DMS 273 treated with DMSO at 0.1 percent for 48 hours (cell line): ENCODE measurements around the gene KCNJ5.
A peak's percentile ranks its signal among the peaks of the same experiment; 100 is the strongest.

ENCODE experiments used
- DNase-seq: peaks from one replicate; lab custom pipeline; 2025; lab: John Stamatoyannopoulos, UW

The KCNJ5 gene

GRCh38 chr11:128957202-128957482 lies 66.0 kb downstream of the KCNJ5 start:
- no peak for DNase-seq

DNA sequence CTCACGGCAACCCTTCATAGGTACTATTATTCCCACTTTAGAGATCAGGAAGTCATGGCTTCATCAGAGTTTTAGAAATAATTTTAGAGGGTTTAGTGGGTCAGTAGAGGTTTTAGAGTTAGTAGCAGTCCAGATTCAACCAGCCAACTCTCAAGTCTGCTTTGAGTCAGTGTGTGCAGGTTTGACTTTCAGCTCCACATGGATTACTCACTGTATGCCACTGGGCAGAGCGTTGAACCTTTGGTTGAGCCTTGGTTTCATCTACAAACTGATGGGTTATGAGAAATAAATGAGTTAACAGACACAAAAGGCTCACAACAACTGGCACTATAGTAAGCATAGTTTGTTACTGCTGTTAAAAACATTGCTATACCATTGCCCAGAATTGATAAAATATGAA lies 70.5 kb downstream of the KCNJ5 start:
- DNase-seq: no peak

DNA sequence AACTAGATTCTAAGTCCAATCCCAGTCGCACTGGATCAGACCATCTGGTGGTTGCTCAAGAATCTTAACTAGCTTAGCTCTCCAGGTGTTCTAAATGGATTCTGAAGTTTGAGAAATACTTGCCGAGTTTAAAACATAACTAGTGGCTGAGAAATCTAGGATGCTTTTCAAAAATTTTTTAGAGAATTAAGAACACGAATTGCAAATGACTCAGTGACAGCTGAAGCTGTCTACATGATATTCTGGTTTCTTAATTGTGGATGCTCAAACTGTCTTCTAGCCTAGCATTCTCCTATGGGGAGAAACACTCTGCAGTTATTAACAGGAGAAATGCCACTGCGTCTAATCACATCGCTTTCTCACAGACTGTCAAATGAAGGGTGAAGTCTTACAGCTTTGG lies 71.7 kb downstream of the KCNJ5 start:
- peak; percentile 26 for DNase-seq

DNA sequence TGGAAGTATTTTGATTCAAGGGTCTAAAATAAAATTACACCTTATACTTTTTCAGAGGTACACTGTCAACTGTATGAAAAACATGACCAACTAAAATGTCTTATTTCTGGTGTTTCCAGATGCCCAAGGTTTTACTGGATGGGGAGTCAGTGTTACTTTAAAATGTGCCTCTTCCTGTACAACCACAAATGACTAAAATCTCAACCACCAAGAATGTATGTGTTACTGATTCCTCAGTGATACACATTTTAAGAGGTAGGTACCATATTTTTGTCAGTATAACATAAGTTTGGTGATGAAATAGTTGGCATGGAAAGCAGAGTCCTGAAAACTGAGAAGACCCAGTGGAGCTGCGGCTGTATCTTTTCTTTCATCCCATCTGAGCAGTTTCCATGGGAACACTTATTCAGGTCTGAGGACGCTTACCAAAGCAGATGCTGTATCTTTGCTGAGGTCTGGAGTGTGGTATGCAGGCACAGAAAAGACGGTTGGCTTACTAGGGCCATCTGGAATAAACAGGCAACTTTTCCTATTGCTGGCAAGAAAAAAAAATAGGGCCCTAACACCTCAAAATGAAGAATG lies 72.7 kb downstream of the KCNJ5 start:
- peak; percentile 82 for DNase-seq

DNA sequence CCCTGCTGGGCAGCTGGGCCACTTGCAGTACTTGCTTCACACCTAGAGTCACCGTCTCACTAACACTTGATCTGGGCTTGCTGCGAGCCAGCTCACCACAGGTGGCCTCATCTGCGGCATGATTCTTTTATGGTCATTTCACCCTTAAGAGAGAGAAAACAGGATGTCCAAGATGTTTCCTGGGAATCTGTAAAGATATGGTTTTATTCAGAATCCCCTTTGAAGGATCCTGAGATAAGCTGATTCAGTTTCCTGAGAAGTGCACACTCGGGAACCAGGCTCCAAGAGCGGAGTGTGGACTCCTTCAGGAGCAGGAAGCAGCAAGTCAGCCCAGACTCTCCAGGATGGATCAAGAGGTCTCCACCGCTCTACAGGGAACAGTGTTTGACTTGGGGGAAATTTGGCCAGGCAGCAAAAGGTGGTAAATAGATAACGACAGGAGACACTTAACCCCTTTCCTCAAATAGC lies 73.3 kb downstream of the KCNJ5 start:
- DNase-seq: peak; percentile 67

DNA sequence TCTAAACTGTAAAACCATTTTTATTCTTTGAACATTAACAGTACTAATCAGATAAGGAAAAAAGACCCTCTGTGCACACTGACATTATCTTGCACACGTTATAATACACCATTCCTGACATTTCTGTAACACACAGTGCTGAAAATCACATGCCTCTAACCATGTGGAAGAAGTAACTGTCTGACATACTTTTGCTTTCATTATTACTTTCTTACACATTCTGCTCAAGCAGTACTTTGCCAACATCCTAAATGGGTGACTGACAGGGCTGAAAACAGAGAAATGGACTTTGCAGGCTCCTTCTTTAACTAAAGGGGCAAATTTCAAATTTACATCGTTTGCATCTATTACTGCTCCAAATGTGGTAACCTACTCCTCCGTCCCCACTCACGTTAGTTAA lies 74.3 kb downstream of the KCNJ5 start:
- DNase-seq: no peak

DNA sequence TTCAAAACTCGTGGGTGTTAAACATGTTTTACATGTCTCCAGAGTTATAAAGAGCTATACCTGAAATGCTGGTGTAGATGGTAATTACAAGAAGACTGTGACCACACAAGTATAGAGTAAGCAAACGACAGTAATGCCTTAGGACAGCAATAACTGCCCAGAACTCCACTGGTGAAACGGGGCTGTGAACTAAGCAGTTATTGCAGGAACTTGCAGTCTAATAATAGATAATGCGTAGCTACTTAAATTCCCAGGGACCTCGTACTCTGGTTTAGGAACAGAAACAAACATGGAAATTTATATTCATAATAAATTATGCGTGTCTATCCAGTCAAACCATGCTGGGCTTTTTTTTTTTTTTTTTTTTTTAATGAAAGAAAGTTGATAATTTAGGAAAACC lies 76.4 kb downstream of the KCNJ5 start:
- DNase-seq: no peak

DNA sequence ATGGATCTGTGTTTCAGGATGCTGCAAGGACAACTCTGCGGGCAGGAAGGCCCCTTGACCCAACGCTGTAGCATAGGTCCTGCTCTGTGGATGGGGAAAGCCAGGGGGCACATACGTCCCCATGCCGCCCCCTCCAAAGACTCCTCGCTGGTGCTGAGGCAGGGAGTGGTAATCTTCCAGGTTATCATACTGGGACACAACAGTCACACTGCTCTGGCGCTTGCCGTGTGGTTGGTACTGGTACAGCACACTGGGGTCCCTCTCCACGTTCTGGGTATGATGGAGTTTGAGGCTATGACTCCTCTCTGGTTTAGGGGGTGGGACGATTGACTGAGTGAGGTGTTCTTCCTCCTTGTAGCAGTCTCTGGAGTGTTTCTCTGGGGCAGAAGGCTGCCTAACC lies 77.8 kb downstream of the KCNJ5 start:
- no peak for DNase-seq
